Gastroesophageal sphincter (tissue), 3 donors: ENCODE results near the gene ANKRD66.

Experiments used
- CTCF ChIP-seq, 4 experiments: fragments of 200-600 bp in 2 of 4; fragments of 450-650 bp in 2 of 4; sonication (generic) in 1 of 4; IDR thresholded peaks; one replicate each; pipeline ENCODE4 v1.5.1; 2017 to 2019; ENCODE audit warnings: antibody characterized with exemption in 4 of 4, mild to moderate bottlenecking in 2 of 4, moderate library complexity in 2 of 4
- POLR2AphosphoS5 ChIP-seq: sonication (generic); formaldehyde crosslinking; IDR thresholded peaks from one replicate; pipeline ENCODE4 v1.6.1; 2017; ENCODE audit warnings: antibody characterized with exemption

DNA sequence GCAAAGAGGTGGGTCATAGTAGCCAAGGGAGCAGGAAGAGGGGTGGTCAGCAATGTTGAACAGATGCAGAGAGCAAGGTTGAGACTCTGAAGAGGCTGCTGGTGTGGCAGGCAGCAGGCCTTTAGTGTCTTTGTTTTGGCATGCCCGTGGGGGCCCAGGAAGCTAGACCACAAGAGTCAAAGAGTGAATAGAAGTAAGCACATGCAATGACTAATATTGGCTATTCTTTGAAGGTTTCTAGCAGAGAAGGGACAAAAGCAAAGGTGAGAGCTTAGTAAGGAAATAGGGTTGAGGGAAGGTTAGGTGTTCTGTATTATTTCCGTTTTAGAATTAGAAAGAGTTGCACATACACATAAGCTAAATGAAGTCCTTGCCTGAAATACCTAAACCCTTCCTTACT is 40.3 kb upstream of the ANKRD66 start:
- no peak for TF ChIP-seq CTCF (IDR thresholded peaks at IDR 0.05)
- TF ChIP-seq POLR2AphosphoS5: no peak
